ENCODE measurements around the gene TBX6. TPM values are rescaled to one million over a fixed set of nuclear protein-coding genes. Genes with fewer than 3 reads are reported as not detected.

TBX6 gene
- polyA plus RNA-seq, 1 donor from 2014 or later: not detected

DNA sequence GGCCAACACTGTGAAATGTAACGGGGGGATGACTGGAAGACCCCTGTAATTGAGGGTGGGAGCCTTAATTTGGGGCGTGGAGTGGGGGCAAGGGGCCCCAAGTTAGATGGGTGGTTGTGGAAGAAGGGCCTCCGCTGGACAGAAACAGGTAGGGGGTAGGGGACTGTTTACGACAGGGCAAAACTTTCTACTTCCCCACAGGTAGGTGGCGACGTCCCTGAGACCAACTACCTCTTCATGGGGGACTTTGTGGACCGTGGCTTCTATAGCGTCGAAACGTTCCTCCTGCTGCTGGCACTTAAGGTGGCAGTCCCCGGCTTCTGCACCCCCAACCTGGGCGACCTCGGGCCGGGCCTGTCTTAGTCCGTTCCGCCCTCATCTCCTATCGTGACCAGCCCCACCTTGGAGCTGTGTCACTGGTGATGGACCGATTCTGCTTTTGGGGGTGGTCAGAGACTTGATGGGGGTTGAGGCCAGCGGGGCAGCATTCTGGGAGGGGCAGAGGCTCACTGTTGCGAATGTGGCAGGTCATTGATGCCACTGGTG, 9.1 kb downstream of the TBX6 start:
- H3K27me3 ChIP-seq (ENCODE audit: insufficient read depth, low read depth, low read length): no peaks in the 10 kb centered on the region
- H3K9me3 ChIP-seq (ENCODE audit: low read length): no peaks in the 10 kb centered on the region
- no peak overlapping the region for H2AFZ ChIP-seq (ENCODE audit: low read depth, low read length)
- TF ChIP-seq EP300 (conservative IDR thresholded peaks at IDR 0.05; ENCODE audit: poor library complexity, severe bottlenecking): no peak
- TF ChIP-seq, protein P1, sequence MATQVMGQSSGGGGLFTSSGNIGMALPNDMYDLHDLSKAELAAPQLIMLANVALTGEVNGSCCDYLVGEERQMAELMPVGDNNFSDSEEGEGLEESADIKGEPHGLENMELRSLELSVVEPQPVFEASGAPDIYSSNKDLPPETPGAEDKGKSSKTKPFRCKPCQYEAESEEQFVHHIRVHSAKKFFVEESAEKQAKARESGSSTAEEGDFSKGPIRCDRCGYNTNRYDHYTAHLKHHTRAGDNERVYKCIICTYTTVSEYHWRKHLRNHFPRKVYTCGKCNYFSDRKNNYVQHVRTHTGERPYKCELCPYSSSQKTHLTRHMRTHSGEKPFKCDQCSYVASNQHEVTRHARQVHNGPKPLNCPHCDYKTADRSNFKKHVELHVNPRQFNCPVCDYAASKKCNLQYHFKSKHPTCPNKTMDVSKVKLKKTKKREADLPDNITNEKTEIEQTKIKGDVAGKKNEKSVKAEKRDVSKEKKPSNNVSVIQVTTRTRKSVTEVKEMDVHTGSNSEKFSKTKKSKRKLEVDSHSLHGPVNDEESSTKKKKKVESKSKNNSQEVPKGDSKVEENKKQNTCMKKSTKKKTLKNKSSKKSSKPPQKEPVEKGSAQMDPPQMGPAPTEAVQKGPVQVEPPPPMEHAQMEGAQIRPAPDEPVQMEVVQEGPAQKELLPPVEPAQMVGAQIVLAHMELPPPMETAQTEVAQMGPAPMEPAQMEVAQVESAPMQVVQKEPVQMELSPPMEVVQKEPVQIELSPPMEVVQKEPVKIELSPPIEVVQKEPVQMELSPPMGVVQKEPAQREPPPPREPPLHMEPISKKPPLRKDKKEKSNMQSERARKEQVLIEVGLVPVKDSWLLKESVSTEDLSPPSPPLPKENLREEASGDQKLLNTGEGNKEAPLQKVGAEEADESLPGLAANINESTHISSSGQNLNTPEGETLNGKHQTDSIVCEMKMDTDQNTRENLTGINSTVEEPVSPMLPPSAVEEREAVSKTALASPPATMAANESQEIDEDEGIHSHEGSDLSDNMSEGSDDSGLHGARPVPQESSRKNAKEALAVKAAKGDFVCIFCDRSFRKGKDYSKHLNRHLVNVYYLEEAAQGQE (IDR thresholded peaks at IDR 0.05; ENCODE audit: borderline replicate concordance): no peak
- no peak for TF ChIP-seq SMC3 (conservative IDR thresholded peaks at IDR 0.05; ENCODE audit: poor library complexity)
- TF ChIP-seq MXI1 (conservative IDR thresholded peaks at IDR 0.05; ENCODE audit: poor library complexity, severe bottlenecking): no peak
- no peak for TF ChIP-seq EZH2 (IDR thresholded peaks at IDR 0.05; ENCODE audit: borderline replicate concordance, insufficient read depth, low read length, poor library complexity, severe bottlenecking)
- TF ChIP-seq POLR2AphosphoS5 (IDR thresholded peaks at IDR 0.05): no peak
- TF ChIP-seq CTCF (IDR thresholded peaks at IDR 0.05; ENCODE audit: poor library complexity, severe bottlenecking): no peak
- TF ChIP-seq RAD21 (conservative IDR thresholded peaks at IDR 0.05): no peak
- no peak for TF ChIP-seq TAF1 (IDR thresholded peaks at IDR 0.05; ENCODE audit: low read depth)
- H3K79me2 ChIP-seq (replicated peaks; ENCODE audit: insufficient read depth, low read length): peaks cover 14% of the 10 kb centered on the region
- H3K27ac ChIP-seq (ENCODE audit: low read length): no peak overlapping the region
- peaks cover 5% of the 10 kb centered on the region for H3K36me3 ChIP-seq (ENCODE audit: insufficient read depth, low read length)
- H3K4me2 ChIP-seq (ENCODE audit: low read length): no peak overlapping the region
- H3K9ac ChIP-seq (ENCODE audit: low read length): no peak overlapping the region
- H4K20me1 ChIP-seq (ENCODE audit: insufficient read depth): no peaks in the 10 kb centered on the region
- no peak overlapping the region for H3K4me3 ChIP-seq (ENCODE audit: low read length)
- no peaks in the 10 kb centered on the region for H3K9me2 ChIP-seq (ENCODE audit: insufficient read depth, low read length)
- no peaks in the 10 kb centered on the region for H3F3A ChIP-seq (ENCODE audit: insufficient read depth, low read length, poor library complexity, severe bottlenecking)

- H3K9me2 ChIP-seq (ENCODE audit: insufficient read depth, low read length): no peaks in the 10 kb centered on the region
- no peaks in the 10 kb centered on the region for H4K20me1 ChIP-seq (ENCODE audit: insufficient read depth)
- H3K79me2 ChIP-seq (replicated peaks; ENCODE audit: insufficient read depth, low read length): peaks cover 32% of the 10 kb centered on the region
- H3K9me3 ChIP-seq (ENCODE audit: low read length): no peaks in the 10 kb centered on the region
- H3K27me3 ChIP-seq (ENCODE audit: insufficient read depth, low read depth, low read length): no peaks in the 10 kb centered on the region
- TF ChIP-seq EZH2 (IDR thresholded peaks at IDR 0.05; ENCODE audit: borderline replicate concordance, insufficient read depth, low read length, poor library complexity, severe bottlenecking) (no peak), SMC3 (conservative IDR thresholded peaks at IDR 0.05; ENCODE audit: poor library complexity) (no peak), CTCF (IDR thresholded peaks at IDR 0.05; ENCODE audit: poor library complexity, severe bottlenecking) (no peak), RAD21 (conservative IDR thresholded peaks at IDR 0.05) (no peak), TAF1 (IDR thresholded peaks at IDR 0.05; ENCODE audit: low read depth) (no peak)
- H3K4me3 ChIP-seq (ENCODE audit: low read length): no peak overlapping the region
- no peak overlapping the region for H2AFZ ChIP-seq (ENCODE audit: low read depth, low read length)
- H3K9ac ChIP-seq (ENCODE audit: low read length): no peak overlapping the region
- H3K27ac ChIP-seq (ENCODE audit: low read length): no peak overlapping the region
- no peaks in the 10 kb centered on the region for H3K36me3 ChIP-seq (ENCODE audit: insufficient read depth, low read length)
- no peaks in the 10 kb centered on the region for H3F3A ChIP-seq (ENCODE audit: insufficient read depth, low read length, poor library complexity, severe bottlenecking)
- no peak overlapping the region for H3K4me2 ChIP-seq (ENCODE audit: low read length)
These were observed 12.2 kb downstream of the TBX6 start for GRCh38 chr16:30079480-30079879.

Data from neural cell (in vitro differentiated cells).